ENCODE results near the gene MROH7.

DNA sequence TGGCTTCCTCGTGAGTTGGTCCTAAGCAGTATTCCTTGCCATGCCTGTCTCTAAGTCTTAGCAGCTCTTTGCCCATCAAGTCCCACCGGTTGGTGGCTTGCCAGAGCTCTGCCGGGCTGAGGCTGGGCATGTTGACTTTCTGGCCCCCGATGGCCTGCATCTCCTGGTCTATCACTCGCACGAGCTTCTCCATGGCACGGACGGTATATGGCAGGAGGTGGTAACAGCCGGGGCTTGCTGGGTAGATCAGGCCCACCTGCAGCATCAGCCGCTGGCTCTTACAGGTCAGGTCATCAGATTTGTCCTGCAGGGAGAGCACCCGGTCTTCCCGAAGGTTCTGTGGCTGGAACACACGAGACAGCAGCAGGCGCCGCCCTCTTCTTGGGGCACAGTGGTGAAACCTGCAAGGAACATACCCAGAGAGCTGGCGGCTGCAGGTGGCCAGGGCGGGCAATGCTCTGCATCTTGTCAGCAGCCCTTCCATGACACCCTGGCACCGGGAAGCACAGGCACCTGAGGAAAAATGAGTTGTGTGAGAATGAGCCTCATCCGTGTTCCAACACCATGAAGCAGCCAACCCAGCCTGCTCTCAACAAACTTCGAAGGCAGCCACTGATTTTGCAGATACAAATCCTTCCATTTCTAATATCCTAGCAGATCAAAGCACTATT is 117.2 kb downstream of the MROH7 start:
- TF ChIP-seq CTCF (IDR thresholded peaks at IDR 0.05), result no peak
- no peak for TF ChIP-seq POLR2A (IDR thresholded peaks at IDR 0.05)
